Omental fat pad (tissue), 4 donors: ENCODE results near the gene SLC25A21. TPM values are rescaled to one million over a fixed set of nuclear protein-coding genes. Genes with fewer than 3 reads are reported as not detected.

Experiments
- ATAC-seq: fragments of 150-250 bp; one replicate; pipeline ENCODE4 v1.9.1; 2016; ENCODE audit warnings: mild to moderate bottlenecking, moderate library complexity; ENCODE audit not compliant: low FRiP score
- DNase-seq: peaks from one replicate; pipeline ENCODE4 v3.0.0-alpha.2; 2019; ENCODE audit warnings: low spot score
- CTCF ChIP-seq, 3 donors: fragments of 450-650 bp; IDR thresholded peaks; one replicate each; pipeline ENCODE4 v1.5.1; 2016 to 2017; ENCODE audit warnings: antibody characterized with exemption in 3 of 3, mild to moderate bottlenecking in 3 of 3, moderate library complexity in 2 of 3
- total RNA-seq, 4 donors: library from RNA; depleted of rRNA; stranded (reverse); fragments of >200 nt; gene quantifications; one replicate each; pipeline ENCODE4 v1.1.0, GENCODE V29; 2016

SLC25A21 gene
- total RNA-seq, 4 donors from 2014 or later, result 0.38 to 1.4 TPM; not detected in 2

DNA sequence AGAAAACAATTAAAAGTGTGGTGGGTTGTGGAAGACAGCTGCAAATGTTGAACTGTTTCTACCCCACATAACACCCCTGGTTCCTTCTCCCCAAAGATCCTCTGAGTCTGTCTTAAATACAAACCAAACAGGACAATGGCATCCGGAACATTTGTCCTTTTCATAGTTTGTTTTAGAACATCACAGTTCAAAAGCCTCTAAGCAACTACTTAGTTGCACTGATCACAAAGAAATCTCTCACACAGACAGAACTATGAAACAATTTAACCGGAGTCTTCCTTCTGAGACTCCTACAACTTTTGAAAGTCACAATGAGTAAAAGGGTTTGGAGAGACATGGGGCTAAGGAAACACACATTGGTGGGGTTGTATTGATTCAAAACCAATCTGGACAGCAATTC is 125.6 kb downstream of the SLC25A21 start:
- TF ChIP-seq CTCF (IDR thresholded peaks at IDR 0.05), result no peak
- no peak for ATAC-seq
- no peak for DNase-seq

- ATAC-seq (no peak), DNase-seq (no peak)
- TF ChIP-seq CTCF (IDR thresholded peaks at IDR 0.05), result no peak
Measured at GRCh38 chr14:37045340-37046061, 126.9 kb downstream of the SLC25A21 start.

- DNase-seq, result no peak
- no peak for TF ChIP-seq CTCF (IDR thresholded peaks at IDR 0.05)
Measured at GRCh38 chr14:37037636-37038387, 134.6 kb downstream of the SLC25A21 start.

DNA sequence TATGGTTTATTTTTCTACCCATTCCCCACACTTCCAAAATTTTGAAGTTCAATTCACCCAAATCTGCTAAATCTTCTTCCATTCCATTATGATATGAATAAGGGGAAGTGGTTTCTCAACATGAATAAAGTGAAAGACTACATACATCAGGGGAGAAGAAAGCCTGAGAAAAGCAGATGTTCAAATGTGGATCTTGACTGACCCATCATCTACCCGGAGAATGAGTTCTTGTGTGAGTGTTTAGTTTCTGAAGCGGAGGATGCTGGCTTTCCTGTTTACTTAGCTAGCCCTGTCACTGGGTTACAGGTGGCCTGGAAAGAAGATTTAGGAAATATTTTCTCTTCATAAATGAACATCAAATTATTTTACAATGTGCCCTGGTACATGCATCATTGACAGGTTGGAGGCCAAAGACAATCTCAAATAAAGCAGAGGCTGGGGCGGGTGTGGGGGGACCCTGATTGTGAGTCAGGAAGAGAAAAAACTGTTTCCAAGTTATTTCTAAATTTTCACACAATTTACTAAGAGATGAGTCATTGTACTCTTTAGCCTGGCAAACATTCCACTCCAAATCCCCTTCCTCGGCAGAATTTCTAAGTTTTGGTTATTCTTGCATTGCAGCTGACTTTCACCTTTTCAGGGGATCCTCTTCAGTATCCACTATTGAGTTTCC is 135.6 kb downstream of the SLC25A21 start:
- peak; percentile 75 for ATAC-seq
- TF ChIP-seq CTCF (IDR thresholded peaks at IDR 0.05), result no peak
- DNase-seq, result no peak

More at GRCh38 chr14:37037636-37038387, 134.6 kb downstream of the SLC25A21 start:
- ATAC-seq, result no peak

GRCh38 chr14:37035401-37035800 is 137.0 kb downstream of the SLC25A21 start:
- TF ChIP-seq CTCF (IDR thresholded peaks at IDR 0.05), result no peak
- ATAC-seq (no peak), DNase-seq (no peak)

DNA sequence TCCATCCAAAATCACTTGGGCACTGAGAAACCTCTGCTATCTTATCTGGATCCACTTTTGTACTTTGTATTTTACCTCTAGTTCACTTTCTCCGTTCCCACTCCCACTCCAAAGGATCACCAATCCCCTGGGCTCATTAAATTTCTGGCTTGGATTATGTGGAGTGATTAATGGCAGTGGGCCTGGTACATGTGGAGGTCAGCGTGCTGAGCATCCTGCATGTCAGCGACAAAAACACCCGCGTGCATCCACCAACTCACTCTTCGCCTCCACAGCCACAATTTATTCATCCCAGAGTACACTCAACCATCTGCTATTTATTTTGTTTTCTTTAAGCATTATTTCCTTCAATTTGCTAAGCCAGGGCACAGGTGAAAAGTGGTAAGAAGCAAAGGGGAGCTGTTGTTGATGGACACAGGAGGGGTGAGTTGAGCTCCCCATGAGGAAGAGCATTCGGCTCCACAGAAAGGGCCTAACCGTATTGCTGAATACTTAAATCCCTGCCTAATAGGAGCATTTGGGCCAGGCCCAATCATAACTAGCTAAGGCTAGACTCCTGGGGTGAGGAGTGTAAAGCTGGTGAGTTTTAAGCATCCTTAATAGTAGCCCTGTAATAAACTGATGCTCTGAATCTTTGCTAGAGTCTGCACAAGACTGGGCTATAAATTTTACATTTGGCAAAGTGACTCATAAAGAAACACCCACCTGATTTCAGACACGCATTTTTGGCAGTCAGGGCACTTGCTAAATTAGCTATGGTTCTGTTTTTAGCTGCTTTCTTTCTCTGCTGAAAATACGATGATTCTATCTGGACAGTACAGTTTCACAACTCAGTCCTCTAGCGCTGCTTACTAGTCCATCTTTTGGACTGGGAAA is 137.8 kb downstream of the SLC25A21 start:
- no peak for TF ChIP-seq CTCF (IDR thresholded peaks at IDR 0.05)
- DNase-seq (no peak), ATAC-seq (peak; percentile 85)
